CD4-positive, alpha-beta T cell treated with Interleukin-4 for 4 hours (primary cell): ENCODE data around the gene GRAMD1A.
"Not testable (repeated sequence)": the region's sequence is repeated elsewhere in the genome, so short reads cannot be mapped to it uniquely, and the experiment has no call there.

Source experiments
- DNase-seq: peaks from one replicate; pipeline ENCODE4 v3.0.0-alpha.2; 2020

Gene GRAMD1A

GRCh38 chr19:34999498-35000337, at the start of gene GRAMD1A:
Gene GRAMD1A (plus strand): TSS chr19:35000323. CDS start chr19:35000479, 156 bp downstream.
- peak; percentile 59 for DNase-seq

DNA sequence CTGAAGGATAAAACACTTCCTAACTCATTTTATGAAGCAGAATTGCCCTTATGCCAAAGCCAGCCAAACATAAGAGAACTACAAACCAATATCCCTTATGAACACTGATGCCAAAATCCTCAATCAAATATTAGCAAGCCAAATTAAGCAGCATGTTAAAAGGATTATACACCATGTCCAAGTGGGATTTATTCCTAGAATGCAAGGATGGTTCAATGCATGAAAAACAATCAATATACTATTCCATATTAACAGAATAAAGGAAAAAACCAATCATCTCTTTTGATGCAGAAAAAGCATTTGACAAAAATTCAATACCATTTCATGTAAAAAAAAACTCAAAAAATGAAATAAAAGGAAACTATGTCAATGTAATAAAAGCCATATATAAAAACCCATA, 47.0 kb upstream of the GRAMD1A start:
- no peak for DNase-seq

DNA sequence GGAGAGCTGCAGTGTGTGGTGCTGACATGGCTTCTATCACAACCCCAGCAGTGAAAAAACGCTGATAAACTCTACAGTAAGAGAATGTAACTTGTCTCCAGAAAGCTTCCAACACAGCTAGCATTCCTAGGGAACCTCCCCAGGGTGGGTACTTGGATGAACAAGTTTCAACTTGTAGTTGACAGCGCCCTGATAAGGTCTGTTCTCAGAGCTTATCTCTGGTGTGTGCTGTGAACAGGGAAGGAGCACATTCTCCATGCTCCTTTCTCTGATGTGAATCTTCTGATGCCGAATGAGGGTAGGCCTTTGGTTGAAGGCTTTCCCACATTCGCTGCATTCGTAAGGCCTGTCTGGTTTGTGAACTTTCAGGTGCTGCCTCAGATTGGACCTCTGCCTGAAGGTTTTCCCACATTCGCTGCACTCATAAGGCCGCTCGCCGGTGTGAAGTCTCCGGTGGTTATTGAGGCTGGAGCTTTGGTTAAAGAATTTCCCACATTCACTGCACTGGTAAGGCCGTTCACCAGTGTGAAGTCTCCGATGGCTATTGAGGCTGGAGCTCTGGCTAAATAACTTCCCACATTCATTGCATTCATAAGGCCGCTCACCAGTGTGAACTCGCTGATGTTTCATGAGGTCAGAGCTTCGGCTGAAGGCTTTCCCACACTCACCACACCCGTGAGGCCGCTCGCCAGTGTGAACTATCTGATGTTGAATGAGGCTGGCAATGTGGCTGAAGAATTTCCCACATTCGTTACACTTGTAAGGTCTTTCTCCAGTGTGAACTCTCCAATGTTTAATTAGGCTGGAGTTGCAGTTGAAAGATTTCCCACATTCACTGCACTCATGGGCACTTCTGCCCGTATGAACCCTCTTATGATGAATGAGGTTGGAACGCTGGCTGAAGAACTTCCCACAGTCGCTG, 42.0 kb upstream of the GRAMD1A start:
- no peak for DNase-seq

DNA sequence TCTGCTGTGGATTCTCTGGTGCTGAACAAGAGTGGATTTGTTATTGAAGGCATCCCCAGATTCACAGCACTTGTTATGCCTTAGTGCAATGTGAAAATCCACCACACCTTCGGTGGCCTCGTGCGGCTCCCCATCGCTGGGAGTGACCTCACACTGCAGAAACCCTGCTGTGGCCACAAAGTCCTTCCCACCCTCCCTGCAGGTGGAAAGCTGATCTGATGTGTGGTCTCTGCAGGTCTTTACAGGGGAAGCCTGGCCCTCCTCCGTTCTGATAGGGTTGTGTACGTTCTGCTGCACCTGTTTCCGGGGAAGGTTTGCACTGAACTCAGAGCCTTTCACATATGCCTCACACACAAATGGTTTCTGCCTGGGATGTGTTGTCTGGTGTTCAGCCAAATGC, 41.1 kb upstream of the GRAMD1A start:
- DNase-seq: no peak

- DNase-seq: no peak
Observed at GRCh38 chr19:34960103-34960805, 39.9 kb upstream of the GRAMD1A start.

DNA sequence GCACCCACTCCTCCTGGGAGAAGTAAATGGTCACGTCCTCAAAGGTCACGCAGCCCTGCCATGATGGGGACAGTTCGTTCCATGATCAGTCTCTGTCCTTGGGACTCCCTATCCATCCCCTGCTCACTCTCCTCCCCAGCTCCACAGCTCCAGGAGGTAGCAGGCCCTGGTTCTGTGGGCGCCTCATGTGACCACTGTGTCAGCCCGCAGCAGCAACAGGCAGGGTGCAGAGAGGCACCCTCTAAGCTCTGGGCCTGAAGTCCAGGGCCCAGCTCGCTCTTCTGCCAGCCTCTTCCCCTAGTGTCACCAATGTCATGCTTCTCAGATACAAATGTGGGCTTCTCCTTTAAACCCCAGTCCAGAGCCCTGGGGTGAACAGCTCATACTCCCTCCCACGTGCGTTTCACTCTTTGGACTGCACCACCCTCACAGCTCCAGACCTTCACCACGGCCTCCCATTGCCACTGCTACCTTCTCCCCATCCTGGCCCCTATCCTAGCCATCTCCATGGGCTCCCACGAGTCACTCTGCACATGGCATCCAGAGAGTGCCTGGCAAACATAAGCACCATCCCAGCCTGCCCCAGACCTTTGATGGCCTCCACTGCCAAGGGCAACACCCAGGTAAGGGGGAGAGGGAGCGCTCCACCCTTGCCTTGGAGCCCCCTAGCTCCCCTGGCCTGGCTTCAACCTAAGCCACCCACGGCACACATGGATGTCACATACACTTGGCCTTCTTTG, 39.0 kb upstream of the GRAMD1A start:
- no peak for DNase-seq

GRCh38 chr19:34961775-34962686, 38.1 kb upstream of the GRAMD1A start:
- DNase-seq: peak; percentile 52

- DNase-seq: no peak
Observed at GRCh38 chr19:34962687-34963572, 37.2 kb upstream of the GRAMD1A start.

DNA sequence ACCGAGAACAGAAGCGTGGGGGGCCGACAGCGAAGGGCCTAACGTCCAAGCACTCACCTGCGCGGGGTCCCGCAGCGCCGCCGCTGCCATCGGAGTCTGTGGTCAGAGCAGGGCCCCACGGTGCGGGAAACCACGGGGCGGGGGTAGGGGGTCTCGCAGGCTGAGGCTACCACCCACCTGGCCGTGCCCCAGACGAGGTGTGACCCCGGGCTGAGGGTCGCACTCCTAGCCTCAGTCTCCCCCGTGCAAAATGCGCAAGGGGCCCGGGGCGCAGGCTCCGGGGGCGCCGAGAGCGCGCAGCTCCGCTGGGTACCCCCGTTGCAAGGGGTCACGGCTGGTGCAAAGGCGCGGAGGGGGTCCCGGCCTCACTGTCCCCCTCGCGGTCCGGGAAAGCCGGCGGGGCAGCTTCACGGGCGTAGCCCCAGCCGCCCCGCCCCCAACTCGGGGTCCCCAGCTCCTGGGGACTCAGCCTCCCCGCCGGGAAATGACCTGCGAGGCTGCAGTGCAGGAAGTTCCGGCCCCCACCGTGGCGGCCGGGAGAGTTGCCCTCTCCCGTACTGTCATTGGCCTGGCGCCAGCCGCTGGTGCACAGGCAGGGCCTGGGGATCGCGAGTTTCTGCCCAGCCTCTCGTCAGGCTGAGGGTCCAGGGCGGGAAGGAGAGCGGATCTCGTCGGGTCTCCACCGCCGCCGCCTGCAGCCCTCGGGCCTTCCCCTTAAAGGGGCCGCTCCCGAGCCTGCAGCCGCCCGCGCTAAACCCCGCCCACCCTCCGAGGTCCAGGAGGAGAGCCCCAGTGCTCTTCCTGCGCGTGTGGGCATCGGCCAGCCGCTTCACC, 36.3 kb upstream of the GRAMD1A start, which contains the start of gene ZNF792:
Gene ZNF792, minus strand, starts transcription at position 657 of the 834 bp plus-strand sequence. Its CDS starts 567 bp downstream, at position 90.
- DNase-seq: peak; percentile 24

DNA sequence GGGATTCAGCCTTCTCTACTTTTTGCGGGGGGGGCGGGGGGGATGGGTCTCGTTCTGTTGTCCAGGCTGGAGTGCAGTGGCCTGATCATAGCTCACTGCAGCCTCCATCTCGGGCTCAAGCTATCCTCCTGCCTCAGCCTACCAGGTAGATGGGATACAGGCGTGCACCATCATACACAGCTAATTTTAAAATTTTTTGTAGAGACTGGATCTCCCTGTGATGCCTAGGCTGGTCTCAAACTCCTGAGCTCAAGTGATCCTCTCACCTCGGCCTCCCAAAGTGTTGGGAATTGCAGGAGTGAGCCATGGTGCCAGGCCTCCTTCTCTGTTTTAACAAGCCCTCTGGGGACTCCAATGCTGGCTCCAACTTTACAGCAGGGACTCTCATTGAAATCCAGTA, 35.5 kb upstream of the GRAMD1A start:
- no peak for DNase-seq

- not testable (repeated sequence) for DNase-seq
Observed at GRCh38 chr19:34965505-34965904, 34.6 kb upstream of the GRAMD1A start.

GRCh38 chr19:34967551-34967950, 32.6 kb upstream of the GRAMD1A start:
- DNase-seq: no peak

DNA sequence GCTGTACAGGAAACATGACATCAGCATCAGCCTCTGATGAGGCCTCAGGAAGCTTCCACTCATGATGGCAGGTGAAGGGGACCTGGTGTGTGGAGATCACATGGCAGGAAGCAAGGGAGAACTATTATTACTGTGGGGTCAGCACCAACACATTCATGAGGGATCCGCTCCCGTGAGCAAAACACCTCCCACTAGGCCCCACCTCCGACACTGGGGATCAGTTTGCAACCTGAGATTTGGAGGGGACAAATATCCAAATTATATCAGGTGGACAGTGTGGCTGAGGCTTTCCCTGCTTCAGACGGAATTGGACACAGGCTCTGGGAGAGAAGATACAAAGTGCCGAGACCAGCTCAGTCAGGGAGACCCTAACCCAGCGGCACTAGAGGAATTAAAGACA, 30.4 kb upstream of the GRAMD1A start:
- DNase-seq: no peak

DNA sequence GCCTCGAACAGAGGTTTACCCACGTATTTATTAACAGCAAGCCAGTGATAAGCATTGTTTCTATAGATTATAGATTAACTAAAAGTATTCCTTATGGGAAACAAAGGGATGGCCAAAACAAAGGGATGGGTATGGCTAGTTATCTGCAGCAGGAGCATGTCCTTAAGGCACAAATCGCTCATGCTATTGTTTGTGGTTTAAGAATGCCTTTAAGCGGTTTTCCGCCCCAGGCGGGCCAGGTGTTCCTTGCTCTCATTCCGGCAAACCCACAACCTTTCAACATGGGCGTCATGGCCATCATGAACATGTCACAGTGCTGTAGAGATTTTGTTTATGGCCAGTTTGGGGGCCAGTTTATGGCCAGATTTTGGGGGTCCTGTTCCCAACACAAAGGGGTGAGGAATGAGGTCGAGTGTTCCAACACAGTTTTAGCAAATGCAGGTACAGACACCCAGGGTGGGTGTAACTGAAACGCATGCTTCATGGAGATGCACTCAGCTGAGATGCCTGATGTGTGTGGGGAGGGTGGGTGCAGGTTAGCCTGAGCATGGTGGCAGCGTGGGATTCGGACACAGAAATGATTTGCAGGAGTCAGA, 29.8 kb upstream of the GRAMD1A start:
- not testable (repeated sequence) for DNase-seq

DNA sequence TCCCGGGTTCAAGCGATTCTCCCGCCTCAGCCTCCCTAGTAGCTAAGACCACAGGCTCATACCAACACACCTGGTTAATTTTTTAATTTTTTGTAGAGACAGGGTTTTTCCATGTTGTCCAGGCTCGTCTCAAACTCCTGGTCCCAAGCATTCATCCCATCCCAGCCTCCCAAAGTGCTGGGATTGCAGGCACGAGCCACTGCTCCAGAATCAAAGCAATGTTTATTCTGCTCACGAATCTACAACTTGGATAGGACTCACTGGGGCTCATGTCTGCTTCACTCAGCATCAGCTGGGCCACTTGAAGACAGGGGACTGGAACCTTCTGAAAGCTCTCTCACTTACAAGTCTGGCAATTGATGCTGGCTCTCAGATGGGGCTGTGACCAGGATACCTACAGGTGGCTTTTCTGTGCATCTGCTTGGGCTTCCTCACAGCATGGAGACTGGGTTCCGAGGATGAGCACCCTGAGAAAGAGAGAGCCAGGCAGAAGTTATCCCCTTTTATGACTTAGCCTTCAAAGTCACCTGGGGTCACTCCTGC, 27.9 kb upstream of the GRAMD1A start:
- DNase-seq: no peak

DNA sequence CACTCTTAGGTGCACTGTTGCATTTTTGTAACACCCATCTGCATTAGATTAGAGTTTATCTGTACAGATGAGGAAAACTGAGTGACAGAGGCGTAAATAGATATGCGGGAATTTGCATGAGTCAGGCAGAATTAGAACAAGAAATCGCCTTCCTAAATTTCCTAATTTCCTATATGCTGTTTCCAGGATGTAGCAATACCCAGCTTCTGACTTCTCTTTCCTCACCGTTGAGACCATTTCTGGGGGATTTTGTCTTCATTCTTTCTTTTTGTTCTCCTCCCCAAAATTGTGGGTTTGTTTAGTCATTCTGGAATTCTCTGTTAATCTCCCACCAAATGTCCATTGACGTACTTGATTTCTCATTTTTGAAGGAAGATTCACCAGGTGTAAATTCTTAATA, 25.5 kb upstream of the GRAMD1A start:
- no peak for DNase-seq

DNA sequence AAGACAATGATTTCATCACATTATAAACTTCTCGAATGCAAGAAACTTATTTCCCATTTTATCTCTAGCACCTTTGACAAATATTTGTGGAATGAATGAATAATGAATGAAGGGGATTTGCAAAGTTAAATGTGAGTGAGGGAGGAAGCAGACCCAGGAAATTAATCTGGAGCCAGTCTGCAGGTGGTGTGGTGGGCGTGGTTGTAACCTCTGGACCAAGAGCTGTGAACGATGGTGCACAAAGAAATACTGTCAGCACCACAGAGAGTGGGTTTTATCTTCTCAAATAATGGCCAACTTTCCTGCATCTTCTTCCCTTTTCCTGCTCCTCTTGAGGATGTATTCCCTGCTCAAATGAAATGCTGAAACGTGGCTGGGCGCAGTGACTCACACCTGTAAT, 25.1 kb upstream of the GRAMD1A start:
- no peak for DNase-seq

GRCh38 chr19:34976611-34977010, 23.5 kb upstream of the GRAMD1A start:
- DNase-seq: no peak
